HUES64 (cell line): ENCODE data around the gene ELMO3.

ENCODE experiments used
- H3K27ac ChIP-seq: 2 replicates; pipeline ENCODE4 v1.7.0; 2013; ENCODE audit warnings: low read depth, low read length, inconsistent platforms
- H3K27me3 ChIP-seq: 2 replicates; pipeline ENCODE4 v1.6.1; 2013; ENCODE audit warnings: mild to moderate bottlenecking, low read length; ENCODE audit not compliant: insufficient read depth
- H3K36me3 ChIP-seq: 2 replicates; pipeline ENCODE4 v1.6.1; 2013; ENCODE audit warnings: mild to moderate bottlenecking, low read length; ENCODE audit not compliant: insufficient read depth
- H3K4me1 ChIP-seq: 2 replicates; pipeline ENCODE4 v1.6.1; 2013; ENCODE audit warnings: mild to moderate bottlenecking, low read length, moderate library complexity; ENCODE audit not compliant: insufficient read depth
- H3K4me3 ChIP-seq: 2 replicates; pipeline ENCODE4 v1.5.1; 2013; ENCODE audit warnings: mild to moderate bottlenecking, low read length, moderate library complexity
- H3K9ac ChIP-seq: 2 replicates; pipeline ENCODE4 v1.6.1; 2013; ENCODE audit warnings: mild to moderate bottlenecking, low read depth, low read length
- H3K9me3 ChIP-seq: 2 replicates; pipeline ENCODE4 v1.6.1; 2013; ENCODE audit warnings: low read depth, low read length; ENCODE audit not compliant: insufficient read depth
- WGBS: fragments of 150-250, 120-280 bp; methylation state at CpG from one replicate; pipeline ENCODE4 v1.1.7; 2013; ENCODE audit warnings: missing lambda C conversion rate; 5-methylcytosine and 5-hydroxymethylcytosine counted together

ELMO3 gene

DNA sequence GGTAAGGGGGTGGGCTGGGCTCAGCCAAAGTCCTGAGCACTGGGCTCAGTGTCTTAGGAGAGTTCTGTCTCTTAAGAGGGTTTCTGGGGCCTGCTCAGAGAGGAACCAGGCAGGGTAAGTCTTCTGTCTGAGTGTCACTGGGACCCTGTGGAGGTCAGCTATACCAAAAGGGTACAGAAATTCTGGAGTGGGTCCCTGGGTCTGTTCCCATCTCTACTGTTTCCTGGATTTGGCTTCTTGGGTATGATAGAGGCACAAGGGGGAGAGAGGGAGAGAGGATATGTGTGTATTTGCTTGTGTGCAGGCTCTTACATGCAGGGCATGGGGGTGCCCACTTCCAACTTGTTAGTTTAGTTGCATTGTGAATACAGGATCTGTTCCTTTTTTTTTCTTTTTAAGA lies 5.4 kb upstream of the ELMO3 start:
- Histone ChIP-seq H3K4me3 (peak overlapping the region; percentile 99), H3K9ac (no peak overlapping the region), H3K27me3 (no peaks in the 10 kb centered on the region), H3K9me3 (no peaks in the 10 kb centered on the region), H3K4me1 (peaks cover 7% of the 10 kb centered on the region), H3K36me3 (peaks cover 51% of the 10 kb centered on the region), H3K27ac (no peak overlapping the region)

DNA sequence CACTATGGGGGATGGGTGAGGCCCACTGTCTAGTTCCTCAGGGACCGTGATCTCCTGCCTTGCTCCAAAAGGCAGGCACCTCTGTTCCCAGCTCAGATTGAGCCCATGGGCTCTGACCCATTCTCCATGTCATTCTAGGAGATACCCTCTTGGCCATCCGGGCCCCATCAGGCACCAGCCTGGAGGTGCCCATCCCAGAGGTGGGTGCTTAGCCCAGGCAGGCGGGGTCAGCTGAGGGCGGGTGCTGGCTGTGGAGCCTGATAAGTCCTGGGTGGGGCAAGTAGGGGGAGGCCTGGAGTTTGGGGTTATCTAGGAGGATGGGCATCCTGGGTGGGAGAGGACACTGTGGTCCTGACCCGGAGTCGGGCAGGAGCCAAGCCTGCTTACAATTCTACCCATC lies 4.7 kb upstream of the ELMO3 start:
- H3K9ac ChIP-seq: no peak overlapping the region
- H3K9me3 ChIP-seq: no peaks in the 10 kb centered on the region
- no peaks in the 10 kb centered on the region for H3K27me3 ChIP-seq
- H3K27ac ChIP-seq: no peak overlapping the region
- peaks cover 51% of the 10 kb centered on the region for H3K36me3 ChIP-seq
- H3K4me3 ChIP-seq: no peak overlapping the region
- whole genome bisulfite sequencing: 96% methylated on average over 4 of the region's 6 CpGs
- peaks cover 7% of the 10 kb centered on the region for H3K4me1 ChIP-seq

DNA sequence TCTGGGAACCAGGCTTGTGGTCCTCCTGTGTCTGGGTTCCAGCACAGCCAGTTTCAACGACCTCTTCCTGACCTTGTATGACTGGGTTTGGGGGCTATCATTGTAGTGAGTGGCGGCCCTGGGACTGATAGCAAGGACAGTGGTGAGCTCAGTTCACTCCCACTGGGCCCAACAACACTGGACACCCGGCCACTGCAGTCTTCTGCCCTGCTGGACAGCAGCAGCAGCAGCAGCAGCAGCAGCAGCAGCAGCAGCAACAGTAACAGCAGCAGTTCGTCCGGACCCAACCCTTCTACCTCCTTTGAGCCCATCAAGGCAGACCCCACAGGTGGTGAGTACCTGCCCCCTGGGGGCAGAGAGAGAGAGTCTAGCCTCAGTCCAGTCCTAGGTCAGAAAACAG lies 3.3 kb upstream of the ELMO3 start:
- WGBS: 95% methylated on average over 5 of the region's 5 CpGs
- H3K9me3 ChIP-seq: no peaks in the 10 kb centered on the region
- H3K4me1 ChIP-seq: peaks cover 7% of the 10 kb centered on the region
- H3K36me3 ChIP-seq: peaks cover 53% of the 10 kb centered on the region
- H3K27me3 ChIP-seq: no peaks in the 10 kb centered on the region
- H3K27ac ChIP-seq: no peak overlapping the region
- H3K9ac ChIP-seq: no peak overlapping the region
- no peak overlapping the region for H3K4me3 ChIP-seq

DNA sequence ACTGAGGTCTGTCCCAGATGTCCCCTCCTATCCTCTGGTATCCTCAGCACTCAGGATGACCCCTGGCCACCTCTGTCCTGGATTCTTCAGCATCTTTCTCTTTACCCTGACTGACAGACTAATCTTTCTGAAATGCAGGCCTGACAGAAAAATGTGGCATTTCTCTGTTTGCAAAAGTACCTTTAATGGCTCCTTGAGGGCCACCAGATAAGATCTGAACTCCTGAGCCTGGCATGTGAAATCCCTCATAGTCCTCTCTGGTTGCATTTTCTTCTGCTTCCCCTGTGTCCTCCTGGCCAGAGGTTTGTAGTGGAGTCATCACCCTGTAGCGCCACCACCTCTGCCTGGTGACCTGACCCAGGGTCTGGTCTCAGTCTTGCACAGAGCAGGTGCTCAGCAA lies 2.0 kb upstream of the ELMO3 start:
- Histone ChIP-seq H3K27ac (no peak overlapping the region), H3K9ac (no peak overlapping the region), H3K4me1 (peaks cover 7% of the 10 kb centered on the region), H3K36me3 (peaks cover 59% of the 10 kb centered on the region), H3K27me3 (no peaks in the 10 kb centered on the region), H3K4me3 (no peak overlapping the region), H3K9me3 (no peaks in the 10 kb centered on the region)
- WGBS: 94% methylated on average over 1 of the region's 1 CpG

- Histone ChIP-seq H3K36me3 (peaks cover 66% of the 10 kb centered on the region), H3K9me3 (no peaks in the 10 kb centered on the region), H3K27me3 (no peaks in the 10 kb centered on the region), H3K9ac (no peak overlapping the region), H3K4me3 (no peak overlapping the region), H3K27ac (no peak overlapping the region), H3K4me1 (peaks cover 7% of the 10 kb centered on the region)
- 93% methylated on average over 6 of the region's 6 CpGs for WGBS
Measured at GRCh38 chr16:67197704-67198103, 1.2 kb upstream of the ELMO3 start.

DNA sequence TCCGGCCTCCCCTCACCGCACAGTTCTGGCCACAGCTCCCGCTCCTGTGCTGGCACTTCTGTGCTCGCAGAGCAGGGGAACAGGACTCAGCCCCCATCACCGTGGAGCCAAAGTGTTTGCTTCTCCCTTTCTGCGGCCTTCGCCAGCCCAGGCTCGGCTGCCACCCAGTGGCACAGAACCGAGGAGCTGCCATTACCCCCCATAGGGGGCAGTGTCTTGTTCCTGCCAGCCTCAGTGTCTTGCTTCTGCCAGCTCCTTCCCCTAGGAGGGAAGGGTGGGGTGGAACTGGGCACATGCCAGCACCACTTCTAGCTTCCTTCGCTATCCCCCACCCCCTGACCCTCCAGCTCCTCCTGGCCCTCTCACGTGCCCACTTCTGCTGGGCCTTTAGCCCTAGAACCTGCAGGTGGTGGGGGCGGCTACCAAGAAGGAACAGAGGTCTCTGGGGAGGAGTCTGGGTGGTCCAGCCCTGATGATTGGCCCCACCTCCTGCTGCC lies 645 bp upstream of the ELMO3 start:
- no peaks in the 10 kb centered on the region for H3K27me3 ChIP-seq
- peak overlapping the region; percentile 64; the same call in 1 of the 2 replicates for H3K4me3 ChIP-seq
- H3K9ac ChIP-seq: no peak overlapping the region
- H3K36me3 ChIP-seq: peaks cover 68% of the 10 kb centered on the region
- no peaks in the 10 kb centered on the region for H3K9me3 ChIP-seq
- H3K27ac ChIP-seq: no peak overlapping the region
- H3K4me1 ChIP-seq: peaks cover 2% of the 10 kb centered on the region
- 87% methylated on average over 12 of the region's 12 CpGs for WGBS

- H3K4me1 ChIP-seq: no peaks in the 10 kb centered on the region; the same call in 1 of the 2 replicates
- peak overlapping the region; percentile 56 for H3K4me3 ChIP-seq
- peaks cover 59% of the 10 kb centered on the region for H3K36me3 ChIP-seq
- H3K9me3 ChIP-seq: no peaks in the 10 kb centered on the region
- H3K27ac ChIP-seq: no peak overlapping the region
- WGBS: 92% methylated on average over 21 of the region's 22 CpGs
- H3K9ac ChIP-seq: no peak overlapping the region; the same call in 1 of the 2 replicates
- no peaks in the 10 kb centered on the region for H3K27me3 ChIP-seq
Measured at GRCh38 chr16:67199808-67200198, 872 bp downstream of the ELMO3 start.

GRCh38 chr16:67200491-67200890 lies 1.6 kb downstream of the ELMO3 start:
- Histone ChIP-seq H3K36me3 (peaks cover 52% of the 10 kb centered on the region), H3K27me3 (no peaks in the 10 kb centered on the region), H3K4me1 (no peaks in the 10 kb centered on the region; the same call in 1 of the 2 replicates), H3K9ac (no peak overlapping the region), H3K4me3 (no peak overlapping the region), H3K9me3 (no peaks in the 10 kb centered on the region), H3K27ac (no peak overlapping the region)
- WGBS: 94% methylated on average over 8 of the region's 8 CpGs

- peaks cover 40% of the 10 kb centered on the region for H3K36me3 ChIP-seq
- H3K4me1 ChIP-seq: no peaks in the 10 kb centered on the region; the same call in 1 of the 2 replicates
- 95% methylated on average over 40 of the region's 40 CpGs for WGBS
- no peak overlapping the region for H3K27ac ChIP-seq
- no peaks in the 10 kb centered on the region for H3K27me3 ChIP-seq
- H3K9ac ChIP-seq: no peak overlapping the region
- no peak overlapping the region for H3K4me3 ChIP-seq
- H3K9me3 ChIP-seq: no peaks in the 10 kb centered on the region
Measured at GRCh38 chr16:67201411-67202345, 2.7 kb downstream of the ELMO3 start.

- Histone ChIP-seq H3K4me1 (peaks cover 7% of the 10 kb centered on the region), H3K9ac (no peak overlapping the region), H3K27me3 (no peaks in the 10 kb centered on the region), H3K4me3 (no peak overlapping the region), H3K9me3 (no peaks in the 10 kb centered on the region), H3K27ac (no peak overlapping the region), H3K36me3 (peaks cover 33% of the 10 kb centered on the region)
- WGBS: 94% methylated on average over 12 of the region's 12 CpGs
Measured at GRCh38 chr16:67202426-67202825, 3.5 kb downstream of the ELMO3 start.

DNA sequence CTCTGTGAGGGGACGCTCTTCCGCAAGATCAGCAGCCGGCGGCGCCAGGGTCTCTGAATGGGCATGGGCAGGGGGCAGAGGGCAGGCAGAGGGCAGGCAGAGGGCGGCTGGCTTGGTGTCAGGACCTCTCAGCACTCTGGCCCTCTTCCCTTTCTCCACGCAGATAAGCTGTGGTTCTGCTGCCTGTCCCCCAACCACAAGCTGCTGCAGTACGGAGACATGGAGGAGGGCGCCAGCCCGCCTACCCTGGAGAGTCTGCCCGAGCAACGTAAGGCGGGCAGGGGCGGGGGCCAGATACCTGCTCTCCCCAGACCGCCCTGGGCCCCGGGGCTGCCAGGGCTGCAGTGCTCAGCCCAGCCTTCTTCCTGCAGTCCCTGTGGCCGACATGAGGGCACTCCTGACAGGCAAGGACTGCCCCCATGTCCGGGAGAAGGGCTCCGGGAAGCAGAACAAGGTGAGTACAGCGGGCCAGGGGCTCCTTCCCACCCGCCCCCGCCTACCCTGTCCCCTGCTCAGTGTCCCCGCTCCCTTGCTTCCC lies 4.1 kb downstream of the ELMO3 start:
- Histone ChIP-seq H3K4me3 (no peak overlapping the region), H3K4me1 (peaks cover 8% of the 10 kb centered on the region), H3K27ac (no peak overlapping the region), H3K9me3 (no peaks in the 10 kb centered on the region), H3K9ac (no peak overlapping the region), H3K27me3 (no peaks in the 10 kb centered on the region), H3K36me3 (peaks cover 27% of the 10 kb centered on the region)
- 94% methylated on average over 23 of the region's 23 CpGs for WGBS
